ENCODE data around the gene MAP2K7. TPM values are rescaled to one million over a fixed set of nuclear protein-coding genes. Genes with fewer than 3 reads are reported as not detected.

Gene MAP2K7
- total and polyA plus RNA-seq, 4 donors = 14.7 to 34.3 (median 25.0) TPM

DNA sequence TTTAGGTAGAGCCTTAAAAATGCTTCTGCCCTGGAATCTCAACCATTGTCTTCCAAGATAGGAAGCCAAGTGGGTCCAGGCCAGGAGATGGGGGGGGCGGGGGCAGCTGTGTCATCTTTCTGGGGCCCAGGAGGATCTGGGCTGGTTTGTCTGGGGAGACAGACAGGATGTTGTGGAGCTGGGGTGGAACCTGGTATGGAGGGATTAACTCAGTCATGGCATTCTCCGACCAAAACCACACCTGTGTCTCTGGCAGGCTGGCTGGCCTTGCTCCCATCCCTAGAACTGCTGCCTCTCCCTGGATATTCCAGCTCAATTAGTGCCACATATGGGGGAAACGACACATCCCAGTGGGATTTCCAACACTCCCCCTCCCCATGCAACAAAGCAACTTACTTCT is 2.7 kb upstream of the MAP2K7 start:
- intact Hi-C loops (cut with DNase I) = no loop called here
- no peaks in the 10 kb centered on the region for H3K36me3 ChIP-seq (ENCODE audit: control insufficient read depth in 1 of 2, insufficient read depth in 2 of 2, low read length in 1 of 2)
- ATAC-seq (ENCODE audit: low FRiP score) = no peak
- no peaks in the 10 kb centered on the region for H3K9me3 ChIP-seq (ENCODE audit: control insufficient read depth, low read length)
- no peak overlapping the region for H3K4me3 ChIP-seq (ENCODE audit: low read length in 2 of 2)
- 82 to 83% methylated on average over 3 of the region's 3 CpGs for WGBS, 2 donors
- no peak overlapping the region for H3K27ac ChIP-seq (ENCODE audit: low read depth in 1 of 2, low read length in 2 of 2)
- H3K4me1 ChIP-seq (ENCODE audit: control insufficient read depth in 1 of 2, insufficient read depth in 2 of 2, low read length in 2 of 2) = no peaks in the 10 kb centered on the region
- no peaks in the 10 kb centered on the region for H3K27me3 ChIP-seq (ENCODE audit: control insufficient read depth in 1 of 2, insufficient read depth in 2 of 2, low read length in 1 of 2)
- no peak for DNase-seq

DNA sequence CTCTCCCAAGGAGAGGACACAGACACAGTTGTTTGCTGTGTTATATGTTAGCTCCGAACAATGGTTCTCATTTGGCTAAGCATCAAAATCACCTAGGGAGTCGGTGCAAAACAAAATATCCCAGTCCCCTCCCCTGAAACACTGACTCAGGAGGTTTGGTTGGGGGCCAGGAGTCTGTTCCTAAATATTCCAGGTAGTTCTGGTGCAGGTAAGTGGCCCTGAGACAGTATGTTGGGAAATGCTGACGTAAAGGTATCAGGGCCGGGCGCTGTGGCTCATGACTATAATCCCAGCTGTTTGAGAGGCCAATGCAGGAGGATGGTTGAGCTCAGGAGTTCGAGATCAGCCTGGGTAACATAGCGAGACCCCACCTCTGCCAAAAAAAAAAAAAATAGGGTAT is 2.3 kb upstream of the MAP2K7 start:
- Histone ChIP-seq H3K27ac (ENCODE audit: low read depth in 1 of 2, low read length in 2 of 2) (no peak overlapping the region), H3K36me3 (ENCODE audit: control insufficient read depth in 1 of 2, insufficient read depth in 2 of 2, low read length in 1 of 2) (no peaks in the 10 kb centered on the region), H3K4me1 (ENCODE audit: control insufficient read depth in 1 of 2, insufficient read depth in 2 of 2, low read length in 2 of 2) (no peaks in the 10 kb centered on the region), H3K27me3 (ENCODE audit: control insufficient read depth in 1 of 2, insufficient read depth in 2 of 2, low read length in 1 of 2) (no peaks in the 10 kb centered on the region), H3K9me3 (ENCODE audit: control insufficient read depth, low read length) (no peaks in the 10 kb centered on the region), H3K4me3 (ENCODE audit: low read length in 2 of 2) (no peak overlapping the region)
- ATAC-seq (ENCODE audit: low FRiP score) = no peak
- 91 to 92% methylated on average over 7 of the region's 7 CpGs for WGBS, 2 donors
- DNase-seq = no peak
- intact Hi-C loops (cut with DNase I) = no loop called here

DNA sequence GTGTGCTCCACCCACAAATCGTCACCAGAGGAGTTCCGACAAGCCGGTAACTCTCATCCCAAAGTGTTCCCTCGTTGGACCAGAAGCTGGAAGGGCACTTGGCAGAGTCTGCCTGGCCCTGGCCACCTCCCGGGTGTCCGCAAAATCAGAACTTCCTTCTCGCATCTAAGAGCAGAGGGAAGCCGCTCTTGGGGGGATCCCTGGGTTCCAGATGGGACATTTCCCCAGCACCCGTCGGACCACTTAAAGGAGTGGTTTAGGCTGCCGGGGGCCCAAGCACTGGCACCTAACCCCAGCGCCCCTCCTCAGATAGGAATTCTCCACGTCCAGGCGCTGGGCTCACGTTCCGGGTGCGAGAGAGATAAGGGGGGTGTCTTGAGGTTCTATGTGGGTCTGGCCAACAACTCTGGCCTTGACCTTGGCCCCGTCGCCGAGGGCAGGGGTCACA is 857 bp upstream of the MAP2K7 start:
- intact Hi-C loops (cut with DNase I) = loop anchor here in 1 of 2 donors (1.0 kb wide), 2 partner anchors 17 to 73 kb away; partner anchors contain the start of genes EVI5L and SNAPC2
- DNase-seq = no peak

GRCh38 chr19:7904074-7905020 is 670 bp downstream of the MAP2K7 start:
- 10 to 17% methylated on average over 38 to 68 of the region's 68 CpGs for WGBS, 2 donors
- peak; percentile 25 for ATAC-seq (ENCODE audit: low FRiP score)
- intact Hi-C loops (cut with DNase I) = no loop called here
- Histone ChIP-seq H3K4me3 (ENCODE audit: low read length in 2 of 2) (peak overlapping the region; percentile 5 to 69), H3K9me3 (ENCODE audit: control insufficient read depth, low read length) (no peaks in the 10 kb centered on the region), H3K36me3 (ENCODE audit: control insufficient read depth in 1 of 2, insufficient read depth in 2 of 2, low read length in 1 of 2) (no peaks in the 10 kb centered on the region), H3K4me1 (ENCODE audit: control insufficient read depth in 1 of 2, insufficient read depth in 2 of 2, low read length in 2 of 2) (no peaks in the 10 kb centered on the region), H3K27ac (ENCODE audit: low read depth in 1 of 2, low read length in 2 of 2) (no peak overlapping the region), H3K27me3 (ENCODE audit: control insufficient read depth in 1 of 2, insufficient read depth in 2 of 2, low read length in 1 of 2) (no peaks in the 10 kb centered on the region)
- peak in 1 of 2 donors; percentile 88 for DNase-seq

More for the DNA sequence above, 857 bp upstream of the MAP2K7 start:
- H3K9me3 ChIP-seq (ENCODE audit: control insufficient read depth, low read length) = no peaks in the 10 kb centered on the region
- ATAC-seq (ENCODE audit: low FRiP score) = no peak
- H3K4me1 ChIP-seq (ENCODE audit: control insufficient read depth in 1 of 2, insufficient read depth in 2 of 2, low read length in 2 of 2) = no peaks in the 10 kb centered on the region
- H3K36me3 ChIP-seq (ENCODE audit: control insufficient read depth in 1 of 2, insufficient read depth in 2 of 2, low read length in 1 of 2) = no peaks in the 10 kb centered on the region
- WGBS, 2 donors = 13 to 20% methylated on average over 18 to 20 of the region's 20 CpGs
- H3K4me3 ChIP-seq (ENCODE audit: low read length in 2 of 2) = no peak overlapping the region
- H3K27me3 ChIP-seq (ENCODE audit: control insufficient read depth in 1 of 2, insufficient read depth in 2 of 2, low read length in 1 of 2) = no peaks in the 10 kb centered on the region
- peak overlapping the region in 1 of 2 donors; percentile 23 for H3K27ac ChIP-seq (ENCODE audit: low read depth in 1 of 2, low read length in 2 of 2)

- Histone ChIP-seq H3K4me1 (ENCODE audit: control insufficient read depth in 1 of 2, insufficient read depth in 2 of 2, low read length in 2 of 2) (no peaks in the 10 kb centered on the region), H3K36me3 (ENCODE audit: control insufficient read depth in 1 of 2, insufficient read depth in 2 of 2, low read length in 1 of 2) (peaks cover 0 to 1% of the 10 kb centered on the region in 2 donors), H3K27ac (ENCODE audit: low read depth in 1 of 2, low read length in 2 of 2) (no peak overlapping the region), H3K27me3 (ENCODE audit: control insufficient read depth in 1 of 2, insufficient read depth in 2 of 2, low read length in 1 of 2) (no peaks in the 10 kb centered on the region), H3K9me3 (ENCODE audit: control insufficient read depth, low read length) (no peaks in the 10 kb centered on the region), H3K4me3 (ENCODE audit: low read length in 2 of 2) (no peak overlapping the region)
- intact Hi-C loops (cut with DNase I) = no loop called here
- DNase-seq (peak in 1 of 2 donors; percentile 50), ATAC-seq (ENCODE audit: low FRiP score) (no peak)
- 70 to 71% methylated on average over 10 of the region's 10 CpGs for WGBS, 2 donors
Observed at GRCh38 chr19:7905268-7905667, 1.6 kb downstream of the MAP2K7 start.

GRCh38 chr19:7905859-7906258 is 2.2 kb downstream of the MAP2K7 start:
- WGBS, 2 donors = 88 to 94% methylated on average over 9 to 10 of the region's 10 CpGs
- peak in 1 of 2 donors; percentile 47 for DNase-seq
- peaks cover 0 to 7% of the 10 kb centered on the region in 2 donors for H3K36me3 ChIP-seq (ENCODE audit: control insufficient read depth in 1 of 2, insufficient read depth in 2 of 2, low read length in 1 of 2)
- no peak overlapping the region for H3K4me3 ChIP-seq (ENCODE audit: low read length in 2 of 2)
- no peaks in the 10 kb centered on the region for H3K4me1 ChIP-seq (ENCODE audit: control insufficient read depth in 1 of 2, insufficient read depth in 2 of 2, low read length in 2 of 2)
- no peaks in the 10 kb centered on the region for H3K9me3 ChIP-seq (ENCODE audit: control insufficient read depth, low read length)
- H3K27me3 ChIP-seq (ENCODE audit: control insufficient read depth in 1 of 2, insufficient read depth in 2 of 2, low read length in 1 of 2) = no peaks in the 10 kb centered on the region
- no peak for ATAC-seq (ENCODE audit: low FRiP score)
- no peak overlapping the region for H3K27ac ChIP-seq (ENCODE audit: low read depth in 1 of 2, low read length in 2 of 2)
- intact Hi-C loops (cut with DNase I) = no loop called here

- H3K4me3 ChIP-seq (ENCODE audit: low read length in 2 of 2) = no peak overlapping the region
- WGBS, 2 donors = 88 to 89% methylated on average over 19 of the region's 19 CpGs
- H3K4me1 ChIP-seq (ENCODE audit: control insufficient read depth in 1 of 2, insufficient read depth in 2 of 2, low read length in 2 of 2) = no peaks in the 10 kb centered on the region
- ATAC-seq (ENCODE audit: low FRiP score) = no peak
- H3K27ac ChIP-seq (ENCODE audit: low read depth in 1 of 2, low read length in 2 of 2) = no peak overlapping the region
- peaks cover 0 to 12% of the 10 kb centered on the region in 2 donors for H3K36me3 ChIP-seq (ENCODE audit: control insufficient read depth in 1 of 2, insufficient read depth in 2 of 2, low read length in 1 of 2)
- no peaks in the 10 kb centered on the region for H3K27me3 ChIP-seq (ENCODE audit: control insufficient read depth in 1 of 2, insufficient read depth in 2 of 2, low read length in 1 of 2)
- intact Hi-C loops (cut with DNase I) = no loop called here
- no peaks in the 10 kb centered on the region for H3K9me3 ChIP-seq (ENCODE audit: control insufficient read depth, low read length)
- no peak for DNase-seq
Observed at GRCh38 chr19:7907122-7907521, 3.4 kb downstream of the MAP2K7 start.

- Histone ChIP-seq H3K9me3 (ENCODE audit: control insufficient read depth, low read length) (no peaks in the 10 kb centered on the region), H3K4me3 (ENCODE audit: low read length in 2 of 2) (no peak overlapping the region), H3K27ac (ENCODE audit: low read depth in 1 of 2, low read length in 2 of 2) (no peak overlapping the region), H3K36me3 (ENCODE audit: control insufficient read depth in 1 of 2, insufficient read depth in 2 of 2, low read length in 1 of 2) (peaks cover 0 to 12% of the 10 kb centered on the region in 2 donors), H3K4me1 (ENCODE audit: control insufficient read depth in 1 of 2, insufficient read depth in 2 of 2, low read length in 2 of 2) (no peaks in the 10 kb centered on the region), H3K27me3 (ENCODE audit: control insufficient read depth in 1 of 2, insufficient read depth in 2 of 2, low read length in 1 of 2) (no peaks in the 10 kb centered on the region)
- intact Hi-C loops (cut with DNase I) = no loop called here
- ATAC-seq (ENCODE audit: low FRiP score) = no peak
- no peak for DNase-seq
- 91 to 92% methylated on average over 11 of the region's 11 CpGs for WGBS, 2 donors
Observed at GRCh38 chr19:7907544-7907943, 3.9 kb downstream of the MAP2K7 start.
